ENCODE data around the gene SCN11A. TPM values are rescaled to one million over a fixed set of nuclear protein-coding genes. Genes with fewer than 3 reads are reported as not detected.

SCN11A gene
- total RNA-seq: not detected

DNA sequence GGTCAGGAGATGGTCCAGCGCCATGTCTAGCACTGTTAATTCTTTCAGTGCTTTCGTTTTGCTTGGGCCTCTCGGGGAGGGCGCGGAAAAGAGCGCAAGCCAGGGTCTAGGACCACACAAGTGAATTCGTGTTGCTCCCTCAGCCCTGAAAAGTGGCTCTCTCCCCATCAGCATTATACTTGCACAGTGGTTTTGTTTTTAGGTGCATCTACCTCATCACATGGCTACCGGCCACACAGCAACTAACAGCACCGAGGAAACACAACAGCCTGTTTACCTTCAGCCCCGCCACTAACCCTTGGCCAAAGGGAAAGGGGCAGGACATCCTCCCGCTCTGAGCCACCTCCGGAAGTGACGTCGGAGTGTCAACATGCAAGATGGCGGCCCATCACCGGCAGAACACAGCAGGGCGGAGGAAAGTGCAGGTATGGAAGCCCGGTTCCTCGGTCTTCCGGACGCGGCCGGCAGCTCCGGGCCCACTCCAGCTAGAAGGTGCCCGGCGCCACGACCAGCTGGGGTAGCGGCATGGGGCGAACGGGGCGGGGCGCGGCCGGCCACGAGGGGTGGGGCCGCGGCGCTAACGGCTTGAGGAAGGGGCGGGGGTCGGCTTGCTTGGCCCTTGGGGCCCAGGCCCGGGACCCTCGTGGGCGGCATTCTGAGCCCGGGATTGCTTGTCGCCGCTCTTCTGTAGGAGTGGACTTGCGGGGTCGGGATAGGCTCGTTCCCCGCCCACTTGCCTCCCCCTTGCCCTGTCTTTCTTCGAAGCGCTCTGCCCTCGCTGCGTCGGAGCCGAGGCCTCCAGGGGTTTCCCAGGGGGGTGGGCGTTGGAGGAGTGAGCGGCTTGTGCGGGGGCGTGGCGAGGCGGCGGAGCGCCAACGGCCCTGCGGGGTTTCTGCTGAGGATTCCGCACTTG is at the start of gene SCN11A, which contains the start of gene WDR48:
TSS of gene SCN11A (minus strand) at position 296 of the 913 bp plus-strand sequence. CDS start 101,582 bp downstream, outside the sequence.
TSS of gene WDR48 (plus strand) at position 368 of the 913 bp plus-strand sequence. CDS start at position 378, 10 bp downstream.

Small RNA genes lying within 50 kb of the gene (small RNA-seq; reads per million reads assigned to genes)
- 0 reads per million in 2 donors for gene RNU6-1227P

Other genes with a start within 250 kb of the SCN11A start
- not detected for gene SCN10A, start 235.7 kb downstream of the SCN11A start, total RNA-seq
- 10 to 100 TPM; 23.3 to 27.2 TPM for gene WDR48, start 72 bp upstream of the SCN11A start, total RNA-seq
- gene GORASP1, start 55.7 kb upstream of the SCN11A start, total RNA-seq: 10 to 100 TPM; 43.0 to 47.5 TPM
- 1 to 10 TPM; 1.7 to 4.5 TPM for gene TTC21A, start 55.7 kb upstream of the SCN11A start, total RNA-seq
- 1 to 10 TPM; 3.1 to 4.7 TPM for gene CSRNP1, start 101.6 kb upstream of the SCN11A start, total RNA-seq
- gene XIRP1, start 140.7 kb upstream of the SCN11A start, total RNA-seq: not detected
- not detected for gene CX3CR1, start 228.1 kb upstream of the SCN11A start, total RNA-seq